CD4-positive, alpha-beta T cell treated with Interleukin-12 subunit alpha and Interleukin-12 subunit beta, for 1 hour (primary cell): ENCODE data around the gene FAM174C.

Source experiments
- DNase-seq: peaks from one replicate; pipeline ENCODE4 v3.0.0-alpha.2; 2020

FAM174C gene

DNA sequence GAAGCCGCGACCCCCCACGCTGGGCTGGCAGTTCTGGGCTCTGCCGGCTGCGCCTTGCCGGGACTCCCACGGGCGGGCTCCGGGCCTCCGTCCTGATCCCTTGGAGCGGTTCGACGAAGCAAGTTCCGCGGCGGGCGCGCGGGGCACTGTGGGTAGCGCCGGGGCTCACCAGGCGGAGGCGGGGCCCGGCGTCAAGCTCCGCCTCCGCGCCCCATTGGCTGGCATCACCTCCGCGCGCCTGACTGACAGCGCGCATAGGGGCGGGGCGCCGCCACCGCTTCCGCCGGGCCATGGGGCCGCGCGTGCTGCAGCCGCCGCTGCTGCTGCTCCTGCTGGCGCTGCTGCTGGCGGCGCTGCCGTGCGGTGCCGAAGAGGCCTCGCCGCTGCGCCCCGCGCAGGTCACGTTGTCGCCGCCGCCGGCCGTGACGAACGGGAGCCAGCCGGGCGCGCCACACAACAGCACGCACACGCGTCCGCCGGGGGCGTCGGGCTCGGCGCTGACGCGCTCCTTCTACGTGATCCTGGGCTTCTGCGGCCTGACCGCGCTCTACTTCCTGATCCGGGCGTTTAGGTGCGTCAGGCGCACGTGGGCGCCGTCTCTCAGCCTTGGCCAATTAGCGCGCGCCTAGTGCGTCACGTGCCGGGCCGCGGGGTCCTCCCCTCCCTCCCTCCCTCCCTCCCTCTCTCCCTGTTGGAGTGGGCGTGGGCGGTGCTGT lies at the start of gene FAM174C:
Gene FAM174C, plus strand, starts transcription at position 271 of the 716 bp plus-strand sequence. Its CDS starts 20 bp downstream, at position 291.
- peak; percentile 96 for DNase-seq

DNA sequence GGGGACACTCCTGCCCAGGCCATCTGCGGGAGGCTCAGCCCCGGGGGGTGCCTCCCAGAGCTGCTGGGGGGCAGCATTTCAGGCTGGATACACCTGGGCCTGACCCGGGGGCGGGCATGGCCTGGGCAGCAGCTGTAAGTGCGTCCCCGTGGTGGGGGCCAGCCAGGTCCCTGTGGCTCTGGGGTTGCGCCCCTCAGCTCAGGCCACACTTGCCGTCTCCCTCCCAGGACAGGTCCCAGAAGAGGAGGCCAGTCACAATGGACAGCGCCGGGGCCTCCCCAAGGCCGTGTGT lies 49.2 kb upstream of the FAM174C start:
- DNase-seq = no peak

DNA sequence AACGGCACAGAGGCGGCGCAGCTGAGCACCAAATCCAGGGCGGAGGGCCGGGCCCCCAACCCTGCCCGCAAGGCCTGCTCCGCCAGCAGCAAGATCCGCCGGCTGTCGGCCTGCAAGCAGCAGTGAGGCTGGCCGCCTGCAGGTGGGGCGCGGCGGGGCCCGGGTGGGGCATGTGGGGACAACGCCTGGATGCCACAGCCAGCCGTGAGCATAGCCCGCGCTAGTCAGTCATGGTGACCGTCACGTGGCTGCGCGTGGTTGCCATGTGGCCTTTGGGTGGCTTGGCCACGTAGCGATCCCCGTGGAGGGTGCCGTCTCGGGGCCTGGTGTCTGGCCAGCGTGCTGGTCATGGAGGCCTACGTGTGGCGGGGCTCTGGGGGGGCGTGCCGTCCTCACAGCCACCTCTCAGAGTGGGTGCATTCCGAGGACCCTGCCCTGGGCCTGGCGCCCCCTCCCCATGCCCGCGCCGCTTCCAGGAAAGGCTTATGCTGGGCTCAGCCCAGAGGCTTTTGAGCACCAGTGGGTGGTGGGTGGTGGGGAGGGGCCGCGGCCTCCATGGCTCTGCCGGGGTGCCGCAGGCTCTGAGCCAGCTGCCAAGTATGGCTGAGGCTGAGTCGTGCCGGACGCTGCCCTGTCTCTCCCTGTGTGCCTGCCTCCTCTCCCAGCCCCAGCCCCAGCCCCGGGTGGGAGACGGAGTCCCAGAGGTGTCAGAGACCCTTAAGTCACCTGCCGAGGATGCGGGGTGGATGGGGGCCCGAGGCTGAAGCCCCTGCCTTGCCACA lies 48.6 kb upstream of the FAM174C start:
- DNase-seq = no peak

DNA sequence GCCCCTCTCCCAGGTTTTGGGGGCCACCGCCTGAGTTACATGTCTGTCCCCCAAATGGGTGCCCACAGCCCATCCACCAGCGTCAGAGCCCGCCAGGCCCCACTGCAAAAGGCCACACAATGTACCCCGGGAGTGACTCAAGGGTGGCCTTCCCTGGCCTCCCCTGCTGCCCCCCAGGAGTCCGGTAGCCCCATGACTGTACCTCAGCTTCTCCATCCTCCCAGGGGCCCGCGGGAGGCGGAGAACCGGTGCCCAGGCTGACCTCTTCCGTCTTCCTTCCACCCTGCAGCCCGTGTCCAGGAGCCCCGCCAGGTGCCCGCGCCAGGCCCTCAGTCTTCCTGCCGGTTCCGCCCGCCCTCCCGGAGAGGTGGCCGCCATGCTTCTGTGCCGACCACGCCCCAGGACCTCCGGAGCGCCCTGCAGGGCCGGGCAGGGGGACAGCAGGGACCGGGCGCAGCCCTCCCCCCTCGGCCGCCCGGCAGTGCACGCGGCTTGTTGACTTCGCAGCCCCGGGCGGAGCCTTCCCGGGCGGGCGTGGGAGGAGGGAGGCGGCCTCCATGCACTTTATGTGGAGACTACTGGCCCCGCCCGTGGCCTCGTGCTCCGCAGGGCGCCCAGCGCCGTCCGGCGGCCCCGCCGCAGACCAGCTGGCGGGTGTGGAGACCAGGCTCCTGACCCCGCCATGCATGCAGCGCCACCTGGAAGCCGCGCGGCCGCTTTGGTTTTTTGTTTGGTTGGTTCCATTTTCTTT lies 47.9 kb upstream of the FAM174C start:
- no peak for DNase-seq

DNA sequence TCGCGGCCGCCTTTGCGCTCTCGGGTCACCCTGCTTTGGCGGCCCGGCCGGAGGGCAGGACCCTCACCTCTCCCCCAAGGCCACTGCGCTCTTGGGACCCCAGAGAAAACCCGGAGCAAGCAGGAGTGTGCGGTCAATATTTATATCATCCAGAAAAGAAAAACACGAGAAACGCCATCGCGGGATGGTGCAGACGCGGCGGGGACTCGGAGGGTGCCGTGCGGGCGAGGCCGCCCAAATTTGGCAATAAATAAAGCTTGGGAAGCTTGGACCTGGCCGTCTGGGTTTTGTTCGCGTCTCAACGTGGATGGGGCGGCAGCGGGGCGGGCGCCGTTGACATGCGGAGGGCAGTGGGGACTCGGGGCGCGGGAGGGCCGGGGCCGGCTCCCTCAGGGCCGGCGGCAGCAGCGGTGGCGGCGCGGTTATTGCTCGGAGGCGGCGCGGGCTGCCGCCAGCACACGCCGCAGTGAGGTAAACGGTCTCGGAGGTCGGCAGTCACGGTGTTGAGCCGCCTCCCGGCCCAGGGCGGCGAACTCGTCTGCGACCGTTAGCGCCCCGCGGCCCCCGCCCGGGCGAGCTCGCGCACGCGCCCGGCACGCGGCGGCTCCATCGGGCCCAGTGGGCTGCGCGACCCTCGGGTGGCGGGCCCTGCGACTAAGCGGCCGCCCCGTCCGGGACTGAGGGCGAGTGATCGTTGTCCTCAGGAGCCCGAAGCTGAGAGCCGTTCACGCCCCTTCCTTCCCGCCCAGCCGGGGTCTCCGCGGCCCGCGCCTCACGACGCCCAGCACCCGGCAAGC lies 47.0 kb upstream of the FAM174C start:
- no peak for DNase-seq

DNA sequence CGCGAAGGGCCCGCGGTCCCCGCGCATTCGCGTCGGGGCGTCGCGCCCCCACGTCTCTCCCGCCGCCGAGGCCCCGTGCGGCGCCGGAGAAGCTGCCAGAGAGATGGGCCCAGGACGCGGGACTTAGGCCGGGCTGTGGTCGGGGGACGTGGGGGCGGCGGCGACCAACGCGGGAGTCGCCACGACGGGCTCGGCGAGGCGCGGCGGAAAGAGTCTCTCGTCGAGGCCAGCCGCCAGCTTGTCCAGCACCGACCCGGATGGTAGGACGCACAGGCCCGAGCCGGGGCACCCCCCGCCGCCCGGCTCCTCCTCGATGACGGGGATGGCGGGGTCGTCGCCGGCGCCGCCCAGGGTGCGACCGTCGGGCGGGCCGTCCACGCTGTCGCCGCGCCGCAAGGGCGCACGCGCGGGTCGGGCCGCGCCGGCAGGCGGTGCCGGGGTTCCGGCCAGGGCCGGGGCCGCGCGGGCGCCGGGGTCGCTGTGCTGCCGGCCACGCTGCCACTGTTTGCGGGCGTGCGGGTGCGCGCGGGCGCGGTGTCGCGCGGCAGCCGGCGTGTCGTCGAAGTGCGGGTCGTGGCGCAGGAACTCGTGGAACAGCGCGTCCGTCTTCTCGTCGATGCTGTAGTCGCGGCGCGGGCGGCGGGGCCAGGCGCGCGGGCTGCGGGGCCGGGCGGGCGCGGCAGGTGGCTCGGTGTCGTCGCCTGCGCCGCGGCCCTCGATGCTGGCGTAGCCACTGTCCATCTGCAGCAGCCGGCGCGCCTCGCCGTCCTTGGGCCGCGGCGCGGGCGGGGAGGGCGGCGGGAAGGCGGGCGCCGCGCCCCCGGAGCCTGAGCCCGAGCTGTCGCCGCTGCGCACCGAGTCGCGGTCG lies 46.0 kb upstream of the FAM174C start:
- no peak for DNase-seq

DNA sequence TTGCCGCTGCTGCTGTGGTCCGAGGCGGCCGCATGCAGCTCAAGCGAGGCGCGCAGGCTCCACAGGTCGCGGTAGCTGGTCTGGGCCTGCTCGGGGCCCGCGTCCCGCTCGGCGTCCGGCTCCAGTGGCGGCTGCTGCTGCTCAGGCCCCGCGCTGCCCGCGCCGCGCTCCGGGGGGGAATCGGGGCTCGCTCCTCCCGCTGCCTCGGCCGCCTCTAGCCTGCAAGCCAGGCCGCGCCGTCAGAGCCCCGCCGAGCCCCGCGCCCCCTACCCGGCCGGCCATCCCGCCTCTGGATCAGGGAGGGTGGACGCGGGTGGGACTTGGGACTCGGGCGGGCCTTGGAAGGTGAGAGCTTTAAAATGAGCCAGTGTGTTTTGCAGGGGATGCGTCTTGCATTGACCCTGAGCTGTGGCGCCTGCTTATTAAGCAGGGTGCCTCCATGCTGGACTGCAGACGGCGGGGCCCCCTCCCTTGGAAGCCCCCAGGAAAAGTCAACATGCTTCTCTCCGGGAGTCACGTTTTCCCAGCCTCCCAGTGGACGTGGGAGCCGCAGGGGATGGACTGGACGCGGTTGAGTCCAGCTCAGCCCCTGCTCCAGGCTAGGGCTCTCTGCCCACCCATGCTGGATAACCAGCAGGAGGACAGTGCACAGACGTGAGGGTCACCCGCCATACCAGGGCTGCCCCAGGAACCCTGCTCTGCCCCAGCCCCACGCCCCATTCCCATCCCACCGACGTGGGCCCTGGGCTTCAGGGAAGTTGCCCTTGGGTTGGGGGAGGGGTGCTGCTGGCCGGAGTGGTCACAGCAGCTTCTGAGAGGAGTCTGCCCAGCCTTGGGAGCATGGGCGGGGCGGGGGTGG lies 45.2 kb upstream of the FAM174C start:
- DNase-seq = no peak

DNA sequence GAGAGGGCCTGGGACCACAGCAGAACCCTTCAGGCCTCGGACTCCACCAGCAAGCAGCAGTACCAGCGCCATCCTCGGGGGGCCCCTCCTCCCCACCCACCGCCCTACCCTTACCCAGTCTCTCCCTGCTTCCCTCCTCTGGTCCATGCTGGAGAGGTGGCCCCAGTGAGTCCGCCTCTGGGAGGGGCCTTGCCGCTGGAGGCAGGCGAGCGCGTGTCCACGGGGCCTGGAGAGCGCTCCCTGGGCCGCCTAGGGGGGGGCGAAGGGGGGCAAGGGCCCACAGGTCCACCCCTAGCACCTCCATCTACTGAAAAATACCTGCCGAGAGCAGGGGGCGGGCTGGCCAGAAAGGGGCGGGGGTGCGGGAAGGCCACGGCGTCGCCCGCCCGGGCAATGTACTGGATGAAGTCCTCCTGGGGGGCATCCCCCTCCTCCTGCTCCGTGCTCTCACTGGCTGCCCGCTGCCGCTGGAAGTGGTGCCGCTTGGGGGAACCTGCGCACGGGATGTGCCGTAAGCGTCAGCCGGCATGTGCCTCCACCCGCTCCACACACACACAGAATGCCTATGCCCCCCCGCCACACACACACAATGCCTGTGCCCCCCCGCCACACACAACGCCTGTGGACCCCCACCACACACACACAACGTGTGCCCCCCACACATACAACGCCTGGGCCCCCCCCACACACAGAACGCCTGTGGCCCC lies 44.4 kb upstream of the FAM174C start:
- no peak for DNase-seq

DNA sequence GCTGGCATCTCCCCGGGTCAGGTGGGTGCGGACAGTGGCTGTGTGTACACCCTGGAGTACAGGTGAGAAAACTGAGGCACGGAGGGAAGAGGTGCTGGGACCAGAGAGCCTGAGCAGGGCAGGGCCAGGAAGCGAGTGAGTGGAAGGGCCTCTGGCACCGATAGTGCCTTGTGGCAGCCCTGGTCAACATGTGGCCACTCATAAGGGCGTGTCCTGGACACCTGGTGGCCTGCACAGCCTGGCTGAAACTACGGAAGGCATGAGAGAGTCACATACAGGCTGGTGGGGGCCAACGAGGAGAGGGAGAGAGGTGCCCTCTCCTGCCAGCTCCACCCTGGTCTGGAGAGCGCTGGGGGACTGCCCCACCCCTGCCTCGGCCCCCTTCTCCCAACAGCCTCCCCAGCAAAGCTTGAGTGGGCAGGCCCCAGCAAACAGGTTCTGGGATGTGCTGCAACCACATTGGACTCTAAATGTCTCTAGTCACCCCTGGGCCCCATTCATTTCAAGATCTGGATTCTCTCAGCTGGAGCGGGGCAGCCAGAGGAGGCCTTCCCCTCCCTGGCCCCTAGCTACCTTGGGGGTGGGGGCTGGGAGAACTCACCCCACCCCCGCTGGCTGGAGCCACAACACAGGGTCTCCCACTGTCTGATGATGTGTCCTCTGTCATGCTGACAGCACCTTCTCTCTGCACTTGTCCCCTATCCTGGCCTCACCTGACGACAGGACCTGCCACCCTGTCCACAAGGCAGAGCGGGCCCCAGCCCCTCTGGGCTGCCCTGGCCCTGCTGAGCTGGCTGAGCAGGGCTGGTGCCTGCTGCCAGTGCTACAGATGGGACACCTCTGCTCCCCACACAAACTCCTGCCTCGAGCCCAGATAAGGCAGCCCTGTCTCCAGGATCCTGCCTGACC lies 43.3 kb upstream of the FAM174C start:
- no peak for DNase-seq

DNA sequence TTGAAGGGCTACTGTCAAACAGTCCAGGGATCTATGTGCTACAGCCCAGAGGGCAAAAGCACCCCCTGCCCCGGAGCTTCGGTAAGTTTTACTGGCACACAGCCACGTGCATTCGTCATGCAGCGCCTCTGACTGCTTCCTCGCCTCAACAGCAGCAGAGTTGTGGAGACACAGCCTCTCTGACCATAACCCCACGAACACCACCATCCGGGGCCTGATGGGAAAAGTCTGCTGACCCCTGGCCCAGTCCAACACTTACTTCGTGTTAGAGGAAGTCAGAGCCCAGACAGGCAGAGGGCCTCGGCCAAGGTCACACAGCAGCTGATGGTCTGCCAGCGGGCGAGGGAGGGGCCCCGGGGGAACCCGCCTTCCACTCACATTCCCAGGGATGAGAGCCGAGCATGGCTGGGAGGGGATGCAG lies 42.7 kb upstream of the FAM174C start:
- no peak for DNase-seq

DNA sequence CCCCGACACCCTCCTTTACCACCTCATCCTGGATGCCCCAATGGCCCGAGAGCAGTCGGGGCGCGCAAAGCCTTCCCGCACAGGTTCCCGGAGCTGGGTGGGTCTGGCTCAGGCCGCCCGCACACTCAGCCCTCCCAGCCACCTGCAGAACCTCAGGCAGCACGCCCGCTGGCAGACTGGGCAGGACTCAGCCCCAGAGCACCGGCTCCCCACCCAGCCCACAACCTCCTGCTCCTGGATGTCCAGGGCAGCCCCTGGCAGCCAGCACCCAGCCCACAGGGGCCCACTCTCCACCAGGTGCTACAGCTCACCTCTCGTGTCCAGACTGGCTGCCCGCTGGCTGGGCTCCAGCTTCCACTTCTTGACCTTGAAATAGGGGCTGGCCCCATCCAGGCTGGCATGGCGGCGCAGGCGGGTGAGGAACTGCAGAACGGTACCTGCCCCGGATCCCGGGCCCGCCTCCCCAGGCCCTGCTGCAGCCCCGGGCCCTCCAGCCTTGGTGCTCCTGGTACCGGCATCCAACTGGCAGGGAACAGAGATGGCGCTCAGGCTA lies 42.1 kb upstream of the FAM174C start:
- DNase-seq = no peak

DNA sequence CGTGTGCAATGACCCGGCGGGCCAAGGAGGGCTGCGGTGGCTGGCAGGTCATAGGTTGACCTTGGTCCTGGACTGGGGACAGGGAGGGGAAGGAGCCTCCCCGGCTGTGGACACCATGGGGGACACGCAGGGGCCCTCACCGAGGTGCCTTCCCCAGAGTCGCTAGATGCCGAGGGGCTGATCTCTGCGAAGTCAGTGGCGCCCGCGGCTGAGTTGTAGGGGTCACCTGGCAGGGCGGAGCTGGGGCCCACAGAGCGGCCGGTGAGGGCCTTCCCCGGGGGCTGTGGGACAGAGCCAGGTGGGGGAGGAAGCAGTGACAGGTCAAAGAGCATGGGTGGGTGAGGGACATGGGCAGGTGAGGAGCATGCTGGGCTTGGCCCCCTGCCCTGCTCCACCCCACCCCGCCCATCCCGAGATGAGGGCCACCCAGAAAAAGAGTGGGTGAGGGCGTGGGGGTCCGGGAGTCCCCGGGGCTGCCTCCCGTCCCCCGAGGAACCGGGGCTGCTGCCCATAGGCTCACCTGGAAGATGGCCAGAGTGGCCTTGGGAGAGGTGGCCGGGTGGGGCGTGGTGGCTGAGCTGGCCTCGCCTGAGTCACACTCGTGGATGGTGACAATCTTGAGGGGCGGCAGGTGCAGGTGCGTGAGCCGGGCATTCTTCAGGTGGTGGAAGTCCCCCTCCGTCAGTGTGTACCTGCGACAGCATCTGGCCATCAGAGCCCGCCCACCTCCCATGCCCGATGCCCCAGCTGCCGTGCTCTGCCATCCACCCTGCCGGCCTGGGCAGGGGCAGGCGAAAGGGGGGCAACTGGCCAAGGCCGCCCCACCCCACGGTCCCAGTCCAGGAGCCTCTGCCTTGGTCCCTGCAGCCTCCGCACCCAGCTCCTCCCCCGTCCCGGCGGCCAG lies 41.0 kb upstream of the FAM174C start:
- DNase-seq = no peak

DNA sequence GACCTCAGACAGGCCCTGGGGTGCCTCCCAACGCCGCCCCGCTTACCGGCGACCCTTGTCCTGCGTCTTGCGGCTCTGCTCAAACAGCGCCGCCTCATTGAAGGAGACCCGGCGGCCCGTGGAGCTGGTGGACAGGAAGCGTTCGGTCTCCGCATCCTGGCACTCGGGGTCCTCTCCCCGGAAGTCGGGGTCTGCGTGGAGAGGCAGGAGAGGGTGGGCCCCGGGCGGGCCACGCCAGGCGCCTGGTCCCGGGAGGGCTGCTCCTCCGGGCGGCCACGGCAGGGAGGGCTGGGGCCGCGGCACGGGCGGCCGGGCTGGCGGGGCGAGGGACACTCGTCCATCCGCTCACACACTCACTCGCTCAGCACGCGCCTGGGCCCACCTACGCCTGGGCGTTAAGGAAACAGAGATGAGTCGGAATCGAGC lies 40.4 kb upstream of the FAM174C start:
- DNase-seq = no peak

DNA sequence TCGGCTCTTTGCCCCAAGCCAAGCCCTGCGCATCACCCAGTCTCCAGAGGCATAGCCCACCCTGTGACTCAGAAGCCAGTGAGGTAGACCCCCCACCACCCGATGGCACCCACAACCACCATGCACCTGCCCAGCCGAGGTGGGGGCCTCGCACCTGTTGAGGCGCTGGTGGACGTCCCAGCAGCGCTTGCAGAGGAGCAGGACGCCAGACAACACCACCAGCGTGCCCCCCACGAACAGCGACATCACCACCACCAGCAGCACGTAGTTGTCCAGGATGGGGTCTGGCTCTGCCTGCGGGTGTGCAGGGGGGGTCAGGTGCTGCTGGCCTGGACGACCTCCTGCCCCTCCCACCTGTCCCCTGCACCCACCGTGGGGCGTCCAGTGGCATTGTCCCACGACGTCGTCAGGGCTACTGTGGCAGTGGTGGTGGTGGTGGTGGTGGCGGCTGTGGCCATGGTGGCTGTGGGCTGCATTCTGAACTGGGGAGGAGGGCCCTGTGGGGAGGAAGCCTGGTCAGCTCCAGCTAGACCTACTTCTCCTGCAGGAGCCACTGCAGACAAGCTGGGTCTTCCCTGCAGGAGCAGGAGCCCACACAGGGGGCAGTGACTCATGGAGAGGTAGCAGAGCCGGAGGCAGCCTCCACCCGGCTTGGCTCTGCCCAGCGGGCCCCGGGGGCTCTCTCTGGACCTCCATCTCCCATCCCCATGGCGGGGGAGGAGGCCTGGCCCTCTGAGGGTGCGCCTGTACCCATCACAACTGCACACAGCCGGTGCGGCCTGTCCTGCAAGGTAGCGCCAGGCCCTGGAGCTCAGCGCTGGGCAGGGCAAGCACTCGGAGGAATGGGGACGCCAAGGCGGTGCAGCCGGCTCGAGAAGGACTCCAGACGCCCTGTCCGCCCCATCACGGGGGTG lies 39.4 kb upstream of the FAM174C start:
- DNase-seq = no peak

DNA sequence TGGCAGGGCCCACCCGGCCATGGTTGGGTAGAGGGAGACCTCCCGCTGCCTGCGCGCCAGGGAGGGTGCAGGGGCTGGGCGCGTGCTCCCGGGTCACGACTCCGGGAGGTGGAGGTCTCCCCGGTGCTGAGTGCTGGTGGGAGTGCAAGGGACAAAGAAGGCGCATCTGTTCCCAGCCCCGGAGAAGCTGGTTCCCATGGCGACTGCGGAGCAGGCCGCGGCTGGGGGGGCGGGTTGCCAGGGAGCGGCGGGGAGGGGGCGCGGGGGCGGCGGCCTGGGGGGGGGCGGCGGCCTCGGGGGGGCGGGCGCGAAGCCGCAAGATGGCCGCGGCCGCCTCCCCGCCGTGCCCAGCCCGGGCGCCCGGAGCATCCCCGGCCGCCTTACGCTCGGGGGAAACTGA lies 38.8 kb upstream of the FAM174C start:
- no peak for DNase-seq

DNA sequence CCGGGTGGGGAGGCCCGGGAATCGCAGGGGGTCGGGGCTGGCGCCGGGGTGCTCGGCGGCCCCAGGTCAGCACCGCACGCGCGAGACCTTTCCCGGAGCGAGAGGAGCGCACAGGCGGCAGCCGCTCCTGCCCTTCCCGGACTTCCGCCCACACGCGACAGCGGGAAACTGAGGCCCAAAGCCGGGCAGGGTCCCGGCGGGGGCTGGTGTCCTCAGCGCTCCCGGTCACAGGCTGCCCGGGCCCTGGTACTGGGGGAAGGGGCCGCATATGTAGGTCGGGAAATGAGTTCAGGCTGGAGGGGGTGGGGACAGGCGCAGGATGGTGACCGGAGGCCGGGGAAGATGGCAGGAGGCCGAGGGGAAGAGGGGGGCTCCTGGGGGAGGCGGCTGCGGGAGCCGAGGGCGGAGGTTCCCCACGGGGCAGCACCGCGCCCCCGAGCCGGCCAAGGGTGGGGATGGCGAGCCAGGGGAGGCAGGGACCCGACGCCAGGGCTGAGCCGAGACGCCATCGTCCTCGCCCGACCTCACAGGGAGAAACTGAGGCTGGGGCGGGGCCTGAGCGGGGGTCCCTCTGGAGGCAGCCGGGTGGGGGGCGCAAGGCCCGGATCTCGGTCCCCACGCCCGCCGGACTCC lies 38.2 kb upstream of the FAM174C start:
- no peak for DNase-seq
